Stimulated activated CD8-positive, alpha-beta memory T cell treated with anti-CD3 and anti-CD28 coated beads, Interleukin-12 subunit alpha, Interleukin-12 subunit beta, amount 100 ng/mL, for 24 hours (primary cell): Measurements from ENCODE around the gene LRRK2.
"Not testable (repeated sequence)": the region's sequence is repeated elsewhere in the genome, so short reads cannot be mapped to it uniquely, and the experiment has no call there.

Experiments used
- DNase-seq: peaks from one replicate; pipeline ENCODE4 v3.0.0-alpha.2; 2020; ENCODE audit errors: extremely low read depth

Gene LRRK2

DNA sequence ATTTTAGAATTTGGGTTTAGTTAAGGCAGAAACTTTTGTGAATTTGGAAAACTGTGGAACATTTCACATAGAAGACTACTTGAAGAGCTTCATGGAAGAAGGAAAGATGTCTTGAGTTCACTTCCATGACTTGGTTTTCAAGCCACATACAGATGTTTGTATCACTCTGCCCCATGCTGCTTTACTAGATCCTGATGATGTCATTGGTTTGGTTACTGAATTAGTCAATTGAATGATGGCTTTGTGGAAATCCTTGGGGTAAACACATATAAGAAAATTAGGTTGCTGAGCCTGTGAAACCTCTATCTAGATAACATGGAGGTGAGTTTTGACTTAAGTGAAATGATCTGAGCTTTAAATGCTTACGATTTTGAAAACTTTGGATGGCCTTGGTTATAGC, 90.6 kb downstream of the LRRK2 start:
- no peak for DNase-seq

DNA sequence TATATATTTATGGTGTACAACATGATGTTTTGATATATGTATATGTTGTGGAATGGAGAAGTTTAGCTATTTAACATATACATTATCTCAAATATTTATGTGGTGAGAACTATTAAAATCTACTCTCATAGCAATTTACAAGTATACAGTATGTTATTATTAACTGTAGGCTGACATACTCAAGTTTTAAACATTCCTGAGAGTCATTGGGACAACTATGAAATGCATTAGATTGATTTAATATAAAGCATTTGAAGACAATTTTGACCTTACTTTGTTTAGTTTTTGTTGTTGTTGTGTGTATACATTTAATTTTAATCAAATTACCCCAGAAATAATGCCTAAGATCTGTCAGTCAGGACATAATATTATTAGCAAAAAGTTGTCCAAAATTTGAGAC, 99.5 kb downstream of the LRRK2 start:
- DNase-seq, result no peak

DNA sequence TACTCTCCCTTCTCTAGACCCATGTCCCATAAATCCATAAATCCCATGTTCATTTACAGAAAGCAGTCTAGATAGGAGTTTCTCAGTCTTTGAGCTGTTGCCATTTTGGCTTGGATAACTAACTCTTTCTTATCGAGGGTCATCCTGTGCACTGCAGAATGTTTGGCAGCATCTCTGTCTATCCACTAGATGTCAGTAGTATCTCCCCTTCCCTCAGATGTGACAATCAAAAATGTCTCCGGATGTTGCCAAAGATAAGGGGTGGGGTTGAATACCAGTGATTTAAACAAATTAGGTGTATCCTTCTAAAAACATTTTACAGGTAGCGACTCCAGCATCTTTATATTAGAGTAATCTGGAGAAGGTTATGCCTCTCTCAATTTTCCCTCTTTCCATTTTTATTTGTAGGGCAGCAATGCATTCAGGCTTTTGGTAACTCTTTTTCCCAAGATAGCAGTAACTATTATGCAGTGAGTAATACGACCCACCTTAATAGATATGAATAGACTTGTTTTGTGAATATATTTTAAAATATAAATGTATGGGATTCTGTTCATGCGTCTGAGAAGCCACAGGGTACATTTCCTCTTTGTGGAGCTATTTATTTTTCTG, 100.7 kb downstream of the LRRK2 start:
- no peak for DNase-seq

DNA sequence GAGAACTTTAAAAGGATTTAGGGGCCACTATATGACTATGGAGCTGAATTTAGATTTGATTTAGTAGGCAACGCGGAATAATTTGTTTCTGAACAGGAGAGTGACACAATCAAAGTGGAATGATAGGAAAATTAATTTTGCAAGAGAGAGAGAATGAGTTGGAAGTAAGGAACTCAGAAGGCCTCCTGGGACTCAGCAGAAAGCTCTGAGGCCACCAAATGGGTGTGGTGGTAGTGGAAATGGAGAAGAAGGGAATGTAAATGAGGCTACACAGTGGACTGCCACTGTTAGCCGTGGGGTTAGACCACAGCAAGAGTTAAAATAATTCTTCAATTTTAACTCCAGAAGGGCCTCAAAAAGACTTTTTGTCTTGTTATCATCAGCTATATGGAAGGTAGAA, 102.7 kb downstream of the LRRK2 start:
- DNase-seq, result no peak

- no peak for DNase-seq
These were observed 105.4 kb downstream of the LRRK2 start for GRCh38 chr12:40330180-40330579.

DNA sequence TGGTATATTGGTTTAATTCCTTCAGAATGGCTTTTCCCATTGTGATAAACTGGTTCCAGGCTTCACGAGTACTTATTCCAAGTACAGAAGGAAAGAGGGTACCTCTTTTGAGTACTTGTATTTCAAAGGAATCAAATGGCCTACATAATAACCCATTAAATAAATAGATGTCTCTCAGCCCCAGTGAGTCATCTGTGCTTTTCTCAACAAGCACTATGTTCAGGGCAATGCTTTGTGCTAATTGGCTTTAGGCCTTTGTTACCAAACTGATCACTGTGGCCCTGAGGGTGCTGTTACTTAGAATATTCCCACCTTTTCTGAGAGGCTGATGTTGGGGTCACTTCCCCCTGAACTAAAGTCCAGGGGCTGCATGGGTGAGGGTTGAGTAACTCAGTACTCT, 107.1 kb downstream of the LRRK2 start:
- DNase-seq, result no peak

GRCh38 chr12:40335991-40336390, 111.2 kb downstream of the LRRK2 start:
- DNase-seq, result no peak

DNA sequence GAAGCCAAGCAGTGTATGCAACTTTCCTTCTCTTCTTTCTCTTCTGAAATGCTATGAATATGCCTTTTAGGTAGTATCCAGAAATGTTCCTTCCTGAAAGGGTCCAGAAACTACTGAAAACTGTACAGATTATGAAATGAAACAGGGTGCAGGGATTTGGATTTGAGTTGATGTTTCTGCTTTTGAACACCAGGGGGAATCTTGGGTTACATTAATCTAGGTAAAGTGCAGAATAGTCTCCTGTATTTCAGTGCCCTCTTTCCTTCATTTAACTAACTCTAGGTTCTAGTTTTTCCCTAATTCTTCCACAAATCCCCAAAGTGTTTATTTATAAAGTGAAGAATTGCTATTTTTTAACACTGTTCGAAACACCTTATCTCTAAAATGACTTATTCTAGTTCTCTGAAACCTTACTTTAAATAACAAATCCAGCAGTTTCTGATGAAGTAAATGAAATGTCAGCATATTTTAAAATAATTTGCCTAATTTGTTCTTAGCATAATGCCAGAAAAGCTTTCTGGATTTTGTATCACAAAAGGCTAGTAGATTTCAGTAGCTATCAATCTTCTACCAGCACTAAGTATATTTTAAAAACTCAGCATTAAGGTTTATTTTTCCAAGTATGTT, 111.9 kb downstream of the LRRK2 start:
- no peak for DNase-seq

DNA sequence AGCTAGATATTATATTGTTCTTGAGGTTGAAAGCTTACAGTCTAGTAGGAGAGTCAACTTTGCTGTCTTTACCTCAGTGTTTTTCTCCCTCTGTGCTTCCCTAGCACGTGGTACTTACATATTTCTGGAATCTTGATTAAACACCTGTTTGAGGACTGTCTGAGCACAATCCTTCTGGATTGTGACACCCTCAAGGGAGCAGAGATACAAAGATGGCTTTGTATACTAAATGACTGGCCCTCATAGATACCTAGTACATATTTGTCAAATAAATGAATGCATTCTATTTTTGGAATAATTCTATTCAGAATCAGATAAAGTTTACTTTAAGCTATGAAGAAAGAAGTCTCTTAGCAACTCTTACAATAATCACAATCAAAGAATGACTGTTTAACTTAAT, 113.3 kb downstream of the LRRK2 start:
- DNase-seq, result no peak

DNA sequence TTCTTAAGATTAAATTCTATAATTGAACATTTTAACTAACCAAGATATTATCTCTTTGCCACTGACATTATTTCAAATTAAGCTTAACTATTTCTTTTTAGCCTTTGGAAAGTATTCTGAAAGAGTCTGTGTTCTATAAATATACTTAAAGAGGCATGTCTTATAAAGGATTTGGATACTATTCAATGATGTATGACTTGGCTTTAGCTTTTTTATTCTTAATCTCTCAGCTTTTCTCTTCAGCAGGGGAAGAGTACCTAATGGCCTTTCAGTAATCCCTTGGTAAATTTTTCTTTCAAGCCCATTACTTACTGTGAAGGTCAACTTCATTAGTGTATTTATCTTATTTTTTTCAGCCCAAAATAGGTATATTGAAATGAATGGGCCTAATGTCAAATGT, 113.8 kb downstream of the LRRK2 start:
- no peak for DNase-seq

GRCh38 chr12:40342010-40342409, 117.2 kb downstream of the LRRK2 start:
- no peak for DNase-seq

- DNase-seq, result no peak
These were observed 118.3 kb downstream of the LRRK2 start for GRCh38 chr12:40343124-40343523.

GRCh38 chr12:40344312-40344711, 119.5 kb downstream of the LRRK2 start:
- DNase-seq, result no peak

- no peak for DNase-seq
These were observed 127.2 kb downstream of the LRRK2 start for GRCh38 chr12:40351976-40352375.

GRCh38 chr12:40375076-40375475, 150.3 kb downstream of the LRRK2 start:
- DNase-seq, result no peak

- no peak for DNase-seq
These were observed 151.9 kb downstream of the LRRK2 start for GRCh38 chr12:40376533-40377267.

DNA sequence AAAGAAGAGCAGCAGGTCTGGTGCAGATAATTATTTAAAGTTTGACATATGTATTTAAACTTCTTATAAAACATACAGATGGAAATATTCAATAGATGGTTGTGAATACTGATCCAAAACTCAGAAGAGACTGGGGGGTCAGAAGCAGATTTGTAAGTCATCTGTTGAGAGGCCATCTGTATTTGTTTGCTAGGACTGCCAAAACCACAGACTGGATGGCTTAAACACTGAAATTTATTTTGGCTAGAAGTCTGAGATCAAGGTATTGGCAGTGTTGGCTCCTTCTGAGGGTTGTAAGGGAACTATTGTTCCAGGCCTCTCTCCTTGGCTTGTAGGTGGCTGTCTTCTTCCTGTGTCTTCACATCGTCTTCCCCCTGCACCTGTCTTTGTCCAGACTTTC, 153.9 kb downstream of the LRRK2 start:
- DNase-seq, result no peak

- DNase-seq, result no peak
These were observed 157.4 kb downstream of the LRRK2 start for GRCh38 chr12:40382217-40382616.

DNA sequence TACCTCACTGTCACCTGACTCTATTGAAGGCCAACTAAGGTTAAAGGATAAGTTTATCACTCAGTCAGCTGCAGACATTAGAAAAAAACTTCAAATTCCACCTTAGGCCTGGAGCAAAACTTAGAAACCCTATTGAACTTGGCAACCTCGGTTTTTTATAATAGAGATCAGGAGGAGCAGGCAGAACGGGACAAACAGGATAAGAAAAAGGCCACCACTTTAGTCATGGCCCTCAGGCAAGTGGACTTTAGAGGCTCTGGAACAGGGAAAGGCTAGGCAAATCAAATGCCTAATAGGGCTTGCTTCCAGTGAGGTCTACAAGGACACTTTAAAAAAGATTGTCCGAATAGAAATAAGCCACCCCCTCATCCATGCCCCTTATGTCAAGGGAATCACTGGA, 162.5 kb downstream of the LRRK2 start:
- not testable (repeated sequence) for DNase-seq

- DNase-seq, result no peak
These were observed 166.2 kb downstream of the LRRK2 start for GRCh38 chr12:40390980-40391379.

DNA sequence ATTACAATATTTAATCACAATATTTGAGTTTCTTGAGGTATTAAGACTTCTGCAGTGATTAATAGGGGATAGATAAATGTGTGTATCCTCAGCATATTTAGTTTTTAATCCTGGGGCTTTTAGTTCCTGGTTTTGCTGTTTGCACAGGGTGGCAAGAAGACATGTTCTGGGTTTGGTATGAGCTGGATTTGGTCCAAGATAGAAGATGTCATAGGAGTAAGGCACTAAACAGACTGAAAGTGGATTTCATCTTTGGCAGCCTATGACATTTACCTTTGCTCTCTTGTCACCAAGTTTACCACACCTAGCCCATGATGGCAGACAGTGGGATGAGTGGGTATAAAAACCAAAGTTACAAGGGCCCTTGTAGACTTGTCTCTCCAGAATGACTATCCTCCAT, 168.2 kb downstream of the LRRK2 start:
- DNase-seq, result no peak

GRCh38 chr12:40399656-40400055, 174.9 kb downstream of the LRRK2 start:
- DNase-seq, result no peak

DNA sequence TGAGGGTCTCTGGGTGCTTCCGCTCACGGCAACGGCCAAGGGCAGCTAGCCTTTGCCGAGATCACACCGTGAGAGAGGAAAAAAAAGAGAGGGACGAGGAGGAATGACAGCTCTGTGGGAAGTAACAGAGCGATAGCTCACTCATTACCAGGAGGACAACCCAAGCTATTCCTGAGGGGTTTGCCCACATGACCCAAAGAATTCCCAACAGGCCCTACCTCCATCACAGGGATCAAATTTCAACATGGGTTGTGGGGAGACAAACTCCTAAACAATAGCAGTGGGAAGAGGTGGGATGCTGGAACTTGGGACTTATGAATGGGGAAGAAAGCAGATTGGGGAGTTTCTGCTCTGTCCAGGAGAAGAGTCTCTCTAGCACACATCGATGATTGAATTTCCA, 180.6 kb downstream of the LRRK2 start:
- no peak for DNase-seq
